Nephron (organoid): ENCODE results near the gene SLC2A13.

ENCODE experiments used
- H3K27ac Mint-ChIP-seq, 3 experiments: 2 replicates each; pipeline ENCODE4 v1.8.0; 2020; ENCODE audit warnings: mixed read lengths in 3 of 3, mild to moderate bottlenecking in 2 of 3, moderate library complexity in 1 of 3
- H3K27me3 Mint-ChIP-seq: 2 replicates; pipeline ENCODE4 v1.8.0; 2021; ENCODE audit warnings: low read depth, mild to moderate bottlenecking, moderate library complexity, mixed read lengths
- H3K36me3 Mint-ChIP-seq: 2 replicates; pipeline ENCODE4 v1.8.0; 2020; ENCODE audit warnings: low read depth, mixed read lengths
- H3K4me1 Mint-ChIP-seq: 2 replicates; pipeline ENCODE4 v1.8.0; 2020; ENCODE audit warnings: mixed read lengths
- H3K4me3 Mint-ChIP-seq, 3 experiments: 2 replicates each; pipeline ENCODE4 v1.8.0; 2020; ENCODE audit warnings: mild to moderate bottlenecking in 3 of 3, mixed read lengths in 3 of 3, moderate library complexity in 2 of 3
- H3K9me3 Mint-ChIP-seq: 2 replicates; pipeline ENCODE4 v1.8.0; 2020; ENCODE audit warnings: mixed read lengths
- TF ChIP-seq, protein P1 (sequence below), 3 experiments: fragments of 200-600 bp; sonication (generic); IDR thresholded peaks; one replicate each; pipeline ENCODE4 v1.5.0; 2021; ENCODE audit warnings: antibody characterized with exemption in 3 of 3; ENCODE audit not compliant: unreplicated experiment in 3 of 3

Gene SLC2A13

DNA sequence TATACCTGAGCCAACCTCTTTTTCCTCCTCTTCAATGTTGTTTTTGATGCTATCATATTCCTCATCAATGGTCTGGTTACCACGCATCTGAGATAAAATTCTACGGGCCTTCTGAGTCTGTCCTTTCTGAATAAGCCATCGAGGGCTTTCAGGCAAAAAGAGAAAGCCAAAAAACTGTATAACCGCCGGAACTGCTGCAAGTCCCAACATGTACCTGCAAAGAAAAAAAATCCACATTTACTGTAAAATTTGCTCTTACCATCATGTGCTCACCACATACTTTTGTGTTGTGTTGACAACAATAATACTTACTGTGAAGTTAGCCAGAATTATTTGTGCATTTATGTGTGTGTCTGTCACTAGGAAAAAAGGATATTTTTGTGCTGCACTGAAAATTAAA, 77.6 kb downstream of the SLC2A13 start:
- Mint-ChIP-seq H3K4me1 (no peaks in the 10 kb centered on the region), H3K27me3 (no peaks in the 10 kb centered on the region), H3K4me3 (no peak overlapping the region), H3K36me3 (no peaks in the 10 kb centered on the region), H3K27ac (no peak overlapping the region), H3K9me3 (no peaks in the 10 kb centered on the region)
- TF ChIP-seq, protein P1, sequence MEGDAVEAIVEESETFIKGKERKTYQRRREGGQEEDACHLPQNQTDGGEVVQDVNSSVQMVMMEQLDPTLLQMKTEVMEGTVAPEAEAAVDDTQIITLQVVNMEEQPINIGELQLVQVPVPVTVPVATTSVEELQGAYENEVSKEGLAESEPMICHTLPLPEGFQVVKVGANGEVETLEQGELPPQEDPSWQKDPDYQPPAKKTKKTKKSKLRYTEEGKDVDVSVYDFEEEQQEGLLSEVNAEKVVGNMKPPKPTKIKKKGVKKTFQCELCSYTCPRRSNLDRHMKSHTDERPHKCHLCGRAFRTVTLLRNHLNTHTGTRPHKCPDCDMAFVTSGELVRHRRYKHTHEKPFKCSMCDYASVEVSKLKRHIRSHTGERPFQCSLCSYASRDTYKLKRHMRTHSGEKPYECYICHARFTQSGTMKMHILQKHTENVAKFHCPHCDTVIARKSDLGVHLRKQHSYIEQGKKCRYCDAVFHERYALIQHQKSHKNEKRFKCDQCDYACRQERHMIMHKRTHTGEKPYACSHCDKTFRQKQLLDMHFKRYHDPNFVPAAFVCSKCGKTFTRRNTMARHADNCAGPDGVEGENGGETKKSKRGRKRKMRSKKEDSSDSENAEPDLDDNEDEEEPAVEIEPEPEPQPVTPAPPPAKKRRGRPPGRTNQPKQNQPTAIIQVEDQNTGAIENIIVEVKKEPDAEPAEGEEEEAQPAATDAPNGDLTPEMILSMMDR (IDR thresholded peaks at IDR 0.05; ENCODE audit: unreplicated experiment in 3 of 3), result no peak

DNA sequence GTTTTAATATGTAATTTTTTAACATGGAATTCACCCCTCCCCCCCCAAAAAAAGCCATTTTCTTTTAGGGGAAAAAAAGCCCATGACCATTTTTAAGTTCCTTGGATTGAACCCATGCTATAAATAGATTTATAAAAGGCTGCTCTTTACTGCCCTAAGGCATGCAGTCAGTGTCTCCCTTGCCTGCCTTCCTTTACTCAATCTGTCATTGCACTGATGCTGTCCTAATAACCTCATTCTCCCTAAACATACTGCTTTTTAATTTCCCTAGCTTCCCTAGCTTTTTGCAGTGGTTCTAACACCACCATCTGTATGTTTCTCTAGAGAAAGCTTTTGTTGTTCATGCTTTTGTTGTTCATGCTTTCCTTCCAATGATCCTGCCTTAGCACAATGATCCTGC, 83.0 kb downstream of the SLC2A13 start:
- Mint-ChIP-seq H3K27me3 (no peaks in the 10 kb centered on the region), H3K4me1 (no peaks in the 10 kb centered on the region)

DNA sequence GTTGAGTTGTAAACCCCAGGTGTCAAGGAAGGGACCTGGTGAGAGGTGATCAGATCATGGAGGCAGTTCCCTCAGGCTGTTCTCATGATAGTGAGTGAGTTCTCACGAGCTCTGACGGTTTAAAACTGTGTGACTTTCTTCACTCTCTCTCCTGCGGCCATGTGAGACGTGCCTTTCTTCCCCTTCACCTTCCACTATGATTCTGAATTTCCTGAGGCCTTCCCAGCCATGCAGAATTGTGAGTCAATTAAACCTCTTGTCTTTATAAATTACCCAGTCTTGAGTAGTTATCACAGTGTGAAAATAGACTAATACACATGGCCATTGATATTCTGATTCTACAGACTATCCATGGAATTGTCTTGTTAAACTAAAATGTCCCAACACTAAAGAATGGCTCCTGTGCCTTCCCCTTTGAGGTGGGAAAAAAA, 85.6 kb downstream of the SLC2A13 start:
- Mint-ChIP-seq H3K4me1 (no peaks in the 10 kb centered on the region), H3K9me3 (no peaks in the 10 kb centered on the region), H3K27me3 (no peaks in the 10 kb centered on the region), H3K27ac (no peak overlapping the region), H3K4me3 (no peak overlapping the region), H3K36me3 (no peaks in the 10 kb centered on the region)
- TF ChIP-seq, protein P1 (IDR thresholded peaks at IDR 0.05; ENCODE audit: unreplicated experiment in 3 of 3), result no peak

More for the DNA sequence above, 83.0 kb downstream of the SLC2A13 start:
- H3K4me3 Mint-ChIP-seq, result no peak overlapping the region
- no peaks in the 10 kb centered on the region for H3K36me3 Mint-ChIP-seq
- no peak overlapping the region for H3K27ac Mint-ChIP-seq
- TF ChIP-seq, protein P1 (IDR thresholded peaks at IDR 0.05; ENCODE audit: unreplicated experiment in 3 of 3), result no peak
- H3K9me3 Mint-ChIP-seq, result no peaks in the 10 kb centered on the region

DNA sequence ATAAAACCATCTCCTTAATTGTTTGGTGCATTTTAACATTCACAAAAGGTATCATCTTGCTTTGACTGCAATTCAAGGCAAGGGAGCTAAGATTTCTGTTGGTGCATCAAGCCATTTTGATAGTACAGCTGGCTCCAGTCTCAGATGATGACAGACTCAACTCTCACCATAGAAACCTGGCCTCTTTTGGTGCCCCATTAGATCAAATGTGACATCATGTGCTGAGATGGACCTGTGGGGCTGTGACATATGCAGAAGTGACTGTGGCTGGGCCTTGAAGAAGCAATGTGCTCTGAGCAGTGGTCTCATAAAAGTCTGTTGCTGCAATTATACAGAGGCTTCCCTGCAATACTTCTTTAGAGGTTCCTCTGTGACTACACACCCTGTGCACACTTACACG, 88.4 kb downstream of the SLC2A13 start:
- H3K27me3 Mint-ChIP-seq, result no peaks in the 10 kb centered on the region
- H3K36me3 Mint-ChIP-seq, result no peaks in the 10 kb centered on the region
- no peak overlapping the region for H3K4me3 Mint-ChIP-seq
- H3K9me3 Mint-ChIP-seq, result no peaks in the 10 kb centered on the region
- peaks cover 5% of the 10 kb centered on the region for H3K4me1 Mint-ChIP-seq
- TF ChIP-seq, protein P1 (IDR thresholded peaks at IDR 0.05; ENCODE audit: unreplicated experiment in 3 of 3), result no peak
- no peak overlapping the region for H3K27ac Mint-ChIP-seq

DNA sequence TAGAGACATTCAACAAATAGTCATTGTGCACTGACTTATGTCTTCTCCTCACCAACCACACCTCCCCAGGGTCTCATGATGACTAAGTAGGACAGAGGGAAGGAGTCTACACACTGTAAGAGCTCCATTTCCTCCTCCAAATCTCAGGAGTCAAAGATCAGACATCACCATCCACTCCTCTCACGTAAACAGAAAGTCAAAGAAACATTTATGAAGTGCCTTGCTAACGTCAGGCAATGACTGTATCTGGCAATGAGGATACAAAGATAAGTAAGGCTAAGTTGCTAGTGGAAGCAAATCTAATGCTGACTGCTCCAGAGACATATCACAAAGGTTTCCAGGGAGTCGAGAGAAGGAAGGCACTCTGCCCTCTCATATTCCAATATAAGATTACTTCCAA, 88.9 kb downstream of the SLC2A13 start:
- H3K27me3 Mint-ChIP-seq, result no peaks in the 10 kb centered on the region
- no peak overlapping the region for H3K4me3 Mint-ChIP-seq
- TF ChIP-seq, protein P1 (IDR thresholded peaks at IDR 0.05; ENCODE audit: unreplicated experiment in 3 of 3), result no peak
- H3K27ac Mint-ChIP-seq, result no peak overlapping the region
- H3K9me3 Mint-ChIP-seq, result no peaks in the 10 kb centered on the region
- peaks cover 10% of the 10 kb centered on the region for H3K4me1 Mint-ChIP-seq
- H3K36me3 Mint-ChIP-seq, result no peaks in the 10 kb centered on the region

DNA sequence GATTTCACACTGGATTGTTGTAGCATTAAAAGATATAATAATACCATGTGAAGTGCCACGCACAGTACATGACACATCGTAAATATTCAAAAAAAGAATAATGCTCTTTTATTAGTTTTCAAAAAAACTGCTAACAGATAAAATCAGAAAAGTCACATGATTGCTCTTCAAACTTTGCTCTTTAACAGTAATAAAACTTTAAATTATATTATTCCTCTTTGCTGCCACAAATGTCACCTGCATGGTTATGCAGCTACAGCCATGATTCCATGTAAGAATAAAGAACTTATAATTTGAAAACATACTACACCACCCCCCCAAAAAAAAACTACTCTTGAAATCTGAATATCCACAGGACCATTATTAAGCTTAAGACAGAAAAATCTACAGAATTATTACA, 90.0 kb downstream of the SLC2A13 start:
- TF ChIP-seq, protein P1 (IDR thresholded peaks at IDR 0.05; ENCODE audit: unreplicated experiment in 3 of 3), result no peak
- no peaks in the 10 kb centered on the region for H3K27me3 Mint-ChIP-seq
- H3K4me1 Mint-ChIP-seq, result peaks cover 15% of the 10 kb centered on the region

More for the DNA sequence above, 90.0 kb downstream of the SLC2A13 start:
- H3K9me3 Mint-ChIP-seq, result no peaks in the 10 kb centered on the region
- H3K36me3 Mint-ChIP-seq, result no peaks in the 10 kb centered on the region
- no peak overlapping the region for H3K27ac Mint-ChIP-seq
- no peak overlapping the region for H3K4me3 Mint-ChIP-seq
